Measurements from ENCODE around the gene ELMO1. TPM values are rescaled to one million over a fixed set of nuclear protein-coding genes. Genes with fewer than 3 reads are reported as not detected.

The ELMO1 gene
- total RNA-seq, 8 experiments from 2014 or later = 4.2 to 121 (median 40.0) TPM

GRCh38 chr7:37176079-37176478, 272.6 kb downstream of the ELMO1 start:
- WGBS, 10 experiments = 20 to 95% (median 82%) methylated on average over 2 to 3 of the region's 3 CpGs
- Histone ChIP-seq H3K4me3 (no peak overlapping the region), H3K4me1 (replicated peaks in 1 of 2) (peaks cover 3 to 33% of the 10 kb centered on the region in 2 donors), H3K27ac (no peak overlapping the region)
- in situ Hi-C loops (cut with MboI; ENCODE audit: low pct_unique_long_range_greater_than_20kb in 2 of 9, low sequenced_read_pairs in 9 of 9, unreplicated experiment in 9 of 9) = loop anchor here (25.0 kb wide), 6 partner anchors 189 to 714 kb away; no protein-coding TSS in a partner anchor
- ATAC-seq (replicated peaks in 6 of 8) = no peak

- Histone ChIP-seq H3K27ac (peak overlapping the region in 1 of 2 donors; percentile 50), H3K4me1 (replicated peaks in 1 of 2) (peaks cover 0 to 21% of the 10 kb centered on the region in 2 donors), H3K4me3 (no peak overlapping the region)
- WGBS, 10 experiments = 40 to 94% (median 68%) methylated on average over 1 to 5 of the region's 5 CpGs
- in situ Hi-C loops (cut with MboI; ENCODE audit: low pct_unique_long_range_greater_than_20kb in 2 of 9, low sequenced_read_pairs in 9 of 9, unreplicated experiment in 9 of 9) = no loop called here
- peak in 2 of 8 experiments; percentile 12 to 51 for ATAC-seq (replicated peaks in 6 of 8)
Measured at GRCh38 chr7:37174460-37174859, 274.2 kb downstream of the ELMO1 start.

GRCh38 chr7:37173670-37174069, 275.0 kb downstream of the ELMO1 start:
- H3K27ac ChIP-seq = peak overlapping the region in 1 of 2 donors; percentile 50
- in situ Hi-C loops (cut with MboI; ENCODE audit: low pct_unique_long_range_greater_than_20kb in 2 of 9, low sequenced_read_pairs in 9 of 9, unreplicated experiment in 9 of 9) = no loop called here
- peaks cover 0 to 21% of the 10 kb centered on the region in 2 donors for H3K4me1 ChIP-seq (replicated peaks in 1 of 2)
- H3K4me3 ChIP-seq = no peak overlapping the region
- 33 to 100% (median 90%) methylated on average over 1 to 2 of the region's 2 CpGs; no CpG with 5 or more reads in 4 of the 10 experiments for WGBS, 10 experiments
- no peak for ATAC-seq (replicated peaks in 6 of 8)

- in situ Hi-C loops (cut with MboI; ENCODE audit: low pct_unique_long_range_greater_than_20kb in 2 of 9, low sequenced_read_pairs in 9 of 9, unreplicated experiment in 9 of 9) = no loop called here
- no peak overlapping the region for H3K27ac ChIP-seq
- no peaks in the 10 kb centered on the region for H3K4me1 ChIP-seq (replicated peaks in 1 of 2)
- 0 to 100% (median 71%) methylated on average over 1 to 4 of the region's 5 CpGs; no CpG with 5 or more reads in 1 of the 10 experiments for whole genome bisulfite sequencing, 10 experiments
- no peak for ATAC-seq (replicated peaks in 6 of 8)
- no peak overlapping the region for H3K4me3 ChIP-seq
Measured at GRCh38 chr7:37162106-37162505, 286.6 kb downstream of the ELMO1 start.

GRCh38 chr7:37160656-37161055, 288.0 kb downstream of the ELMO1 start:
- Histone ChIP-seq H3K27ac (no peak overlapping the region), H3K4me1 (replicated peaks in 1 of 2) (no peaks in the 10 kb centered on the region), H3K4me3 (no peak overlapping the region)
- in situ Hi-C loops (cut with MboI; ENCODE audit: low pct_unique_long_range_greater_than_20kb in 2 of 9, low sequenced_read_pairs in 9 of 9, unreplicated experiment in 9 of 9) = no loop called here
- no peak for ATAC-seq (replicated peaks in 6 of 8)
- 57 to 80% methylated on average over 1 of the region's 2 CpGs; no CpG with 5 or more reads in 8 of the 10 experiments for WGBS, 10 experiments

GRCh38 chr7:37153376-37153775, 295.3 kb downstream of the ELMO1 start:
- in situ Hi-C loops (cut with MboI; ENCODE audit: low pct_unique_long_range_greater_than_20kb in 2 of 9, low sequenced_read_pairs in 9 of 9, unreplicated experiment in 9 of 9) = no loop called here
- 50% methylated on average over 3 of the region's 6 CpGs; no CpG with 5 or more reads in 9 of the 10 experiments for WGBS, 10 experiments
- Histone ChIP-seq H3K4me1 (replicated peaks in 1 of 2) (no peaks in the 10 kb centered on the region), H3K4me3 (no peak overlapping the region), H3K27ac (no peak overlapping the region)
- no peak for ATAC-seq (replicated peaks in 6 of 8)

GRCh38 chr7:37151741-37152413, 296.8 kb downstream of the ELMO1 start:
- in situ Hi-C loops (cut with MboI; ENCODE audit: low pct_unique_long_range_greater_than_20kb in 2 of 9, low sequenced_read_pairs in 9 of 9, unreplicated experiment in 9 of 9) = no loop called here
- Histone ChIP-seq H3K27ac (no peak overlapping the region), H3K4me1 (replicated peaks in 1 of 2) (no peaks in the 10 kb centered on the region), H3K4me3 (no peak overlapping the region)
- no peak for ATAC-seq (replicated peaks in 6 of 8)
- 25 to 100% (median 82%) methylated on average over 1 to 7 of the region's 7 CpGs; no CpG with 5 or more reads in 1 of the 10 experiments for WGBS, 10 experiments

GRCh38 chr7:37150856-37151255, 297.8 kb downstream of the ELMO1 start:
- in situ Hi-C loops (cut with MboI; ENCODE audit: low pct_unique_long_range_greater_than_20kb in 2 of 9, low sequenced_read_pairs in 9 of 9, unreplicated experiment in 9 of 9) = no loop called here
- peaks cover 0 to 3% of the 10 kb centered on the region in 2 donors for H3K4me1 ChIP-seq (replicated peaks in 1 of 2)
- H3K4me3 ChIP-seq = no peak overlapping the region
- ATAC-seq (replicated peaks in 6 of 8) = no peak
- no peak overlapping the region for H3K27ac ChIP-seq
- WGBS, 10 experiments = 28 to 100% (median 81%) methylated on average over 1 to 3 of the region's 4 CpGs; no CpG with 5 or more reads in 2 of the 10 experiments

GRCh38 chr7:37150180-37150579, 298.5 kb downstream of the ELMO1 start:
- in situ Hi-C loops (cut with MboI; ENCODE audit: low pct_unique_long_range_greater_than_20kb in 2 of 9, low sequenced_read_pairs in 9 of 9, unreplicated experiment in 9 of 9) = no loop called here
- no peak overlapping the region for H3K4me3 ChIP-seq
- 0 to 70% (median 53%) methylated on average over 1 to 4 of the region's 4 CpGs for WGBS, 10 experiments
- H3K27ac ChIP-seq = no peak overlapping the region
- peaks cover 0 to 10% of the 10 kb centered on the region in 2 donors for H3K4me1 ChIP-seq (replicated peaks in 1 of 2)
- ATAC-seq (replicated peaks in 6 of 8) = no peak

- Histone ChIP-seq H3K4me3 (no peak overlapping the region), H3K27ac (no peak overlapping the region), H3K4me1 (replicated peaks in 1 of 2) (peaks cover 0 to 13% of the 10 kb centered on the region in 2 donors)
- in situ Hi-C loops (cut with MboI; ENCODE audit: low pct_unique_long_range_greater_than_20kb in 2 of 9, low sequenced_read_pairs in 9 of 9, unreplicated experiment in 9 of 9) = no loop called here
- peak in 4 of 8 experiments; percentile 42 to 67 (median 53) for ATAC-seq (replicated peaks in 6 of 8)
Measured at GRCh38 chr7:37149773-37150124, 298.9 kb downstream of the ELMO1 start.

GRCh38 chr7:37149051-37149772, 299.5 kb downstream of the ELMO1 start:
- H3K27ac ChIP-seq = no peak overlapping the region
- H3K4me3 ChIP-seq = no peak overlapping the region
- in situ Hi-C loops (cut with MboI; ENCODE audit: low pct_unique_long_range_greater_than_20kb in 2 of 9, low sequenced_read_pairs in 9 of 9, unreplicated experiment in 9 of 9) = no loop called here
- ATAC-seq (replicated peaks in 6 of 8) = peak in 4 of 8 experiments; percentile 54 to 81 (median 71)
- peaks cover 1 to 19% of the 10 kb centered on the region in 2 donors for H3K4me1 ChIP-seq (replicated peaks in 1 of 2)
- 0 to 100% (median 52%) methylated on average over 1 to 3 of the region's 3 CpGs for WGBS, 10 experiments

- peak overlapping the region in 1 of 2 donors; percentile 38 for H3K27ac ChIP-seq
- 21 to 100% (median 73%) methylated on average over 1 to 2 of the region's 2 CpGs; no CpG with 5 or more reads in 1 of the 10 experiments for WGBS, 10 experiments
- H3K4me3 ChIP-seq = no peak overlapping the region
- in situ Hi-C loops (cut with MboI; ENCODE audit: low pct_unique_long_range_greater_than_20kb in 2 of 9, low sequenced_read_pairs in 9 of 9, unreplicated experiment in 9 of 9) = no loop called here
- ATAC-seq (replicated peaks in 6 of 8) = no peak
- H3K4me1 ChIP-seq (replicated peaks in 1 of 2) = peaks cover 2 to 20% of the 10 kb centered on the region in 2 donors
Measured at GRCh38 chr7:37145682-37146081, 303.0 kb downstream of the ELMO1 start.

- ATAC-seq (replicated peaks in 6 of 8) = peak in 5 of 8 experiments; percentile 37 to 59 (median 56)
- Histone ChIP-seq H3K4me1 (replicated peaks in 1 of 2) (peaks cover 2 to 20% of the 10 kb centered on the region in 2 donors), H3K4me3 (no peak overlapping the region), H3K27ac (no peak overlapping the region)
- in situ Hi-C loops (cut with MboI; ENCODE audit: low pct_unique_long_range_greater_than_20kb in 2 of 9, low sequenced_read_pairs in 9 of 9, unreplicated experiment in 9 of 9) = no loop called here
- WGBS, 10 experiments = 0 to 92% (median 80%) methylated on average over 1 of the region's 1 CpG; no CpG with 5 or more reads in 5 of the 10 experiments
Measured at GRCh38 chr7:37144423-37144822, 304.2 kb downstream of the ELMO1 start.

Measured in motor neuron (in vitro differentiated cells).